Frontal cortex (tissue), 4 donors: ENCODE results near the gene FAAP20. TPM values are rescaled to one million over a fixed set of nuclear protein-coding genes. Genes with fewer than 3 reads are reported as not detected.

Source experiments
- DNase-seq, 2 donors: peaks; one replicate each; pipeline ENCODE4 v3.0.0; 2012; ENCODE audit warnings: low spot score in 2 of 2
- FAIRE-seq: peaks from 2 replicates; lab custom pipeline; 2012; peaks lifted over from hg19 to GRCh38; lab: Jason Lieb, UNC
- total RNA-seq: library from RNA; depleted of rRNA; stranded (reverse); fragments of >200 nt; gene quantifications from one replicate; pipeline ENCODE4 v1.2.3, GENCODE V29; 2014
- donor health status: control.
- donor health status: control.
- donor health status: control.

The FAAP20 gene
- total RNA-seq, 1 donor from 2014 or later: 19.2 TPM

DNA sequence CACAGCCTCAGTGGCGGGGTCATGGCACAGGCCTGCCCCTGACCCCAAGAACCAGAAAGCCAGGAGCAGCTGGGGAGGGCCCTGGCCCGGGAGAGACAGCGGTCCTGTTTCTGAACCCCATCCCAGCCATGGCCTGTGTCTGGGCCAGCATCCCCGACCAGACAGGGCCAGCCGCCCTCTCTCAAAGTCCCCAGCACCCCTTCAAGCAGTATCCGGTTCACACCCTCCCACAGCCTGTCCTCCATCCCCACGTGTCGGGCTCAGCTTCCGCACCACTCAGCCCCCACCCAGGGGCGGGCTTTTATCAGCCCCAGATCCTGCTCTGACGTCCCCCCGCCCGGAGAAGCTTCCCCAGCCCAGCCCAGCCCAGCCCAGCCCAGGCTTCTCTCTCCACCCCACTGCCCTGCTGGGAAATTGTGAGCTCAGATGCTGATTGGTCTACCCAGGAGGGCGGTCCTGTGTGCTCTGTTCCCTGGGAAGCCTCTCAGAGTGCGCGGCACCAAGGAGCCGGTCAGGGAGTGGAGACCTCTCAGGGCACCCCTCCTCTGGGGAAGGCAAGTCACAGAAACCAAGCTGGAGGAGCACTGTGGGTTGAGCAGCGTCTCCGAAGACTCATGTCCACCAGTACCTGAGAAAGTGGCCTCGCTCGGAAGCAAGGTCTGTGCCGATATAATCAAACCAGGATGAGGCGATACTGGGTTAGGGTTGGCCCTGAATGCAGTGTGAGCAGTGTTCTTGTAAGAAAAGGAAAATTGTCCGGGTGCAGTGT lies 4.7 kb upstream of the FAAP20 start:
- DNase-seq (peak; percentile 74 to 89), FAIRE-seq (no peak)

GRCh38 chr1:2198571-2198970 lies 4.0 kb upstream of the FAAP20 start:
- FAIRE-seq (no peak), DNase-seq (no peak)

DNA sequence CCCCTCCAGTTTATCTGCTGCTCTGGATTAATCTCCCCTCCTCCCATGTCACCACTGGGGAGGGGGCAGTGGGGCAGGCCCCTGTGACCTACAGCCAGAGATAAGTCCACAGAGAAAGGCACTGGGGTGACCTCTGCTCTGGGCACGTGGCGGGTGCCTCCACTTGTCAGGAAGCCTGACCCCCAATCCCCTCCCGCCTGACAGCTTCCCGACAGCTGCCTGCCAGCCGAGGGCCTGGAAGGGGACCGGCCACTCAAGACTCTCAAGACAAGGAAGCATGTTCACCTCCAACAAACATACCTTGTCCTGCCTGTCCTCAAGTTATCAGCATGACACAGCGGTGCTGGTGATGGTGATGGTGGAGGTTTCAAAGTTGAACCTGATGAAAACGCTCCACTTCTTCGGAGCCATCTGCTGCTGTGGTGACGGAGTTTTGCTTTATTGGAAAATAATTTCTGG lies 3.2 kb upstream of the FAAP20 start:
- no peak for FAIRE-seq
- DNase-seq: no peak

DNA sequence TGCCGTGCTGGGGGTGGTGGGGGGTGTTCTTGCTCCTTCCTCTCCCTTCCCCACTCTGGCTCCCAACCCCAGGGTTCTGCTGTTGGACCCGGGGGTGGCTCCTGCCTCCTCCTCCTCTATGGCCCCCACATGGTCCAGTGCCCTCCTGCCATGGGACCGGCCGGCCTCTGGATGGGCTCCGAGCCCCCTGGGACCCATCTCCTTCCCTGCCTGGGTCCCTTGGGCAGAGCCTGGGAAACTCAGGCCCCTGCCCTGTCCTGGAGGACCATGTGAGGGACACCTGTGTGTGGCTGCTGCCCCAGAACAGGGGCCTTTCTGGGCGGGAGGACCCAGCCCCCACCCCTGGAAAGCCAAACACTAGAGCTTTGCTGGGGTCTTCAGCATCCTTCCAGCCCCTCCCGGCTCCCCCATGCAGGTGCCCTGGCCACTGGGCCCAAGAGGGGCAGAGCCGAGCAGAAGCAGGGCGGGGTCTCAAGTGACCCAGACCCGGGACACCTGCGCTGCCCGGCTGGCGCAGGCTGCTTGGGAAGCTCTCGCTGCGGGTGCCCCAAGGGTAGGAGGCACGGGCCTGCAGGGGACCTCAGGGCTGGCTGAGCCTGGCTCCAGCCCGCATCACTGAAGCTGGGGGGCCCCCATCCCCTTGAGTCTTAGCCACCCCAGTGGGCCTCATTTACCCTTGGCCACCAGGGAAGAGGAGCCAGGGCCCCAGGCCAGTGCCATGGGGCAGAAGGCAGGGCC lies 2.5 kb upstream of the FAAP20 start:
- FAIRE-seq (no peak), DNase-seq (no peak)

DNA sequence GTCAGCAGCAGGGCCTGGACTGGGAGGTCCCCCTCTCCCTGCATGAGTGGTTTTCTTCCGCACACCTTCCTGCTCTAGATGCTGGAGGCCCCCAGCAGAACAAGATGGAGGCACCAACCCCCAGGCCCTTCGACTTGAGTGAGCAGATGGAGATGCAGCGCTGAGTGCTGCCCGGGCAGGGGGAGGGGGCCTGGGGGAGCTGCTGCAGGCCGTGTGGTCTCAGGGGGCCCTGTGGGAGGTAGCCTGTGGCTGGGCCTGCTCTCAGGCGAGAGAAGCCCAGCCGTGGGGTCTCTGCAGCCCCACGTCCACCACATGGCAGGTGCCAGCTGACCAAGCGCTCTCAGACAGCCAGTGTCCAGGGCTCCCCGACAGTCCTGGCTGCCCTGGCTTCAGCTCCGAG lies 1.2 kb upstream of the FAAP20 start:
- no peak for DNase-seq
- FAIRE-seq: no peak

DNA sequence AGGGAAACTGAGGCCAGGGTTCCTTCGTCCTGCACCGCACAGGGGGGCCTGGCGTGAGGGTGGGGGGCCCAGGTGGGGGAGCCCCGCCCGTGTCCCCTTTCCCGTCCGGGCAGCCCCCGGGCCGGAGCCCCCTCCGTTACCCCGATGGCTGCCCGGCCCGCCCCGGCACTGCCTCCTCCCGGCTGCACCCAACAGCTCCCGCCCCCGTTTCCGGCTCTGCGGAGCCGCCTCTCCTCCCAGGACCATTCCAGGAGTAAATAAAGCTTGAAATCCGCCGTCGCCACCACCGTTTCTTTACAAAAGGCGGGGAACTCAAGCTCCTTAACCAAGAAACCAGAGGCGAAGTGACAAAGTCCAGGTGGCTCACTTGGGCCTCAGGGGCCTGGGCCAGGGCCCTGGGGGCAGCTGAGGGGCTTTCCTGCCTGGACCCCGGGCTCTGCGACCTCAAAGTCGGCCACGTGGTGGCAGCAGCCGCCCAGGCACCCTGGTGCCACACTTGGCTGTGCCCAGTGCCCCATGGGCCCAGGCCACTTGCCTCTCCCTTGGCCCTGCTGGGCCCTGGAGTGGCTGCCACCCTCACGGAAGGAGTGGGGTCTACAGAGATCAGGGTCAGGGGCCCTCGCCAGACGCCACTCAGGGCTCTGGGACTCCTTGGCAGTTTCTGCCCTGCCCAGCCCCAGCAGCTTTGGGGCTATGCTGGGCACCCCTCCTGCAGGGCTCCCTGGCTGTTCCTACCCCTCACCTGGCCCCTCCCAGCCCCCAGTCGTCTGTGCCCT lies 514 bp upstream of the FAAP20 start:
- DNase-seq: peak; percentile 88 to 89
- FAIRE-seq: no peak

DNA sequence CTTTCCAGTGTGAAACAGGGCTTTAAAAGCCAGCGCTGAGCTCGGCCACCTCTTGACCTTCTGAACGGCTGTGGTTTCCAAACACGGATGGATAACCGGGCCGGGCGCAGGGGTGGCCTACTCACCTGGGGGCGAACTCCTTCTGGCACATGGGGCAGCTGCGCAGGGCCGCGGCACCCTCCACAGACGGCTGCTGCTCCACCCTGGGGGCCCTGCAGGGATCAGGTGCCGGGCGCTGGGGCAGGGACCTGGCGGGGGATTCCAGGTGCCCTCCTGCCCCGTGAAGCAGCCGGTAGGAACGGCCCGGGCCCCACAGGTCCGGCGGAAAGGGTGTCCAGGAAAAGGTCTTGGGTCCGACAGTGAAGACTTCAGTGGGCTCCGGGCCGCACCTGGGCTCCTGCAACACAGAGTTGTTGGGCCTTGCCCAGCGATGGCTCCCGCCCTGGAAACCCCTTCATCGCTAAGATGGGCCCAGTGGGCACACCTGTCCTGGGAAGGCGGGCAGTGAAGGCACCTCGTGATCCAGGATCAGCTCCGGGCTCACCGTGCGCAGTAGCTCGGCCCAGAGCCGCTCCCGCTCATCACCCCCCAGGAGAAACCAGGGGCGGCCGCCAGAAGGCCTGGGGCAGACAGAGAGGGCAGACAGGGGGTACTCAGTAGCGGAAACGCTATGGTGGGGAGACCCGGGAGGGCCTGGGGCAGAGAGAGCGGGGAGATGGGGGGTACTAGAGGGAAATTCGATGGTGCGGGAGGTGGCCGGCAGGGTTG lies 874 bp downstream of the FAAP20 start:
- DNase-seq: peak in 1 of 2 donors; percentile 19
- no peak for FAIRE-seq

DNA sequence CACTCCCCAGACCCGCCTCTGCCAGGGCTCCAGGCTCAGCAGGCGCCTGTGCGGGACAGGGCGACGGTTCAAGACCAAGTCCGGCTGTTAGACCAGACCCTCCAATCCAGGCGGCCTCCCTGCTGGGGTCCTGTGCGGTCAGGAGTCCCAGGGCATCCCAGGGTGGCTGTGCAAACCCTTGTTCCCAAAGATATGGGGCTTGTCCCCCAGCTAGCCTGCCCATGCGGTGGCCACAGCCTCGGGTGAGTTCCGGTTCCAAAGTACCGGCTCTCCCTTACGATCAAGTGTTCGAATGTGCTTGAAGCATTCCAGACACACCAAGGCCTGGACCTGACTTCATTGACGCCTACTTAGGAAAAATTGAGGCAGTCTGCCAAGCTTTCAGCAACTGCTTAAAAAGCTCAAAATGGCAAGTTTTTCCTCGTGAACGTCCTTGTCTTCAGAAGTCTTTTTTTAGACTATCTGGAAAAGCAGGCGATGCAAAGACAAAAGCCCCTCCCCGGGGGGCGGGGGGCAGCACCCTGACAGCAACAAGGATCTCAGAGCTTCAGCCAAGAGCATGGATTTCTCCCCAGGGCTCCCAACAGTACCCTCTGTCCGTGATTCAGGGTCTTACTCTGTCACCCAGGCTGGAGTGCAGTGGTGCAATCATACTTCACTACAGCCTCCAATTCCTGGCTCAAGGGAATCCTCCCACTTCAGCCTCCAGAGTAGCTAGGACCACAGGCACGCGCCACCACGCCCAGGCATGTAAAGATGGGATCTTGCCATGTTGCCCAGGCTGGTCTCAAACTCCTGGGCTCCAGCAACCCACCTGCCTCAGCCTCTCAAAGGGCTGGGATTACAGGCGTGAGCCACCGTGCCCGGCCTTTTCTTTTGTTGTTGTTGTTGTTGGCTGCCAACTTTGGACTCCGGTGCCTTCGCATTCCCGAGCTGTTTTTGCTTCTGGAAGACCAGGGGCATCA lies 2.3 kb downstream of the FAAP20 start:
- FAIRE-seq (no peak), DNase-seq (peak in 1 of 2 donors; percentile 33)

DNA sequence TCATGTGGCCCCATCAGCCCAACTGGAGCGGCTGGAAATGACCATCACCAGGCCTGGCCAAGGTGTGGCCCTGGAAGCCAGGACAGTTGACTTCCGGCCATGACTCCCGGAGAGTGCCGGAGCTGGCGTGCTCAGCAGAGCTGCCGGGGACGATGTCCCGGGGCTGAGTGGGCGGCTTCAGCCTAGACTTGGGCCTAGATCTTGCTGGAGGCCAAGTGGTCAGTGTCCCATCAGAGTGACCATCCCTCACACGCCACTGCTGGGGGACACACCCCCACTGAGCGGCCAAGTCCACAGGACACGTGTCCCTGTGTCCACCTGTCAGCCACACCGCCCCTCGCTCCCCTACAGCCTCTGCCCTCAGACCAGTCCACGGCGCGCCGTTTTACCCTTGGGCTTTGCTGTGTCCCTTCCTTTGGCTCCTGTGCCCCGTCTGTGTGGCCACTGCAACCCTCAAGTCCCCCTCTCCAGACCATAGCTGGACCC lies 4.0 kb downstream of the FAAP20 start:
- FAIRE-seq (no peak), DNase-seq (no peak)

DNA sequence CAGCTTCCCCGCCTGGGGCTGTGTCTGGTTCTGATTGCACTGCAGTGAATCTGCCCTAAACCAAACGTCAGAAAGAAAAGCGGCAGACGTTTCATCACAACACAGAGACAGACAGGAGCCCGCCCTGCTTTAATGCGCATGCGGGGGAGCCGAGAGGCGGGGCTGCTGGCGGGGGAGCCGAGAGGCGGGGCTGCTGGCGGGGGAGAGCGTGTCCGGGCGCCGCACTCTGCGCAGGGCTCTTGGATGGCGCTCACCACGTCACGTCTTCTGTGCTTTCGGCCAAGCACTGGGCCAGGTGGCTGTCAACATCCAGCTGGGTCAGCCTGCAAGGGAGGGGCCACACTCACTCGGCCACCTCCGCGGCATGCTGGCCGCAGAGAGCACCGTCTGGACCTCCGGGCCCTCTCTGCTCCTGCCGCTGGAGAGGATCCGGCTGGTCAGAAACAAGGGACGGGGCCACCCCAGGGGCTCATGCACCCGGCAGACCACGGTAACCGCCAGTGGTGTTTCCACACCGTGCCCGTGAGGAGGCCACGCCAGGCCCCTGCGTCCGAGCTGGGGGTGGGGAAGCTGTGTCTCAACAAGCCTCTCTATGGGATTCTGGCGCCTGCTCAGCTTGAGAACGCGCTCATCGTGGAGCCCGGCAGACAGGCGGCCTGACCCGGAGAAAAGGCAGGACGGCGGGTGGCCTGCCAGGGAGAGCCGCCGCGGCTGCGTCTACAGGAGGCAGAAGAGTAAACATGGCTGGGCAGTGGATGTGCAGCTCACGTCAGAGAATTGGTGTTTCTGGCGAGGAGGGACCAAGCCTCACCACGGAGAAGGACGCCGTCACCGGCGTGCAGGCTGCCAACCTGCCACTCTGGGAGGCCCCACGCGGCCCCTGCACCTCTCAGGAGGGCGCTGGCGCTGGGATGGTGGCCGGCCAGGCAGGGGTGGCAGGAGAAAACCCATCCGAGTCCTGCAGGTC lies 4.8 kb downstream of the FAAP20 start:
- FAIRE-seq (no peak), DNase-seq (peak; percentile 91 to 94)

DNA sequence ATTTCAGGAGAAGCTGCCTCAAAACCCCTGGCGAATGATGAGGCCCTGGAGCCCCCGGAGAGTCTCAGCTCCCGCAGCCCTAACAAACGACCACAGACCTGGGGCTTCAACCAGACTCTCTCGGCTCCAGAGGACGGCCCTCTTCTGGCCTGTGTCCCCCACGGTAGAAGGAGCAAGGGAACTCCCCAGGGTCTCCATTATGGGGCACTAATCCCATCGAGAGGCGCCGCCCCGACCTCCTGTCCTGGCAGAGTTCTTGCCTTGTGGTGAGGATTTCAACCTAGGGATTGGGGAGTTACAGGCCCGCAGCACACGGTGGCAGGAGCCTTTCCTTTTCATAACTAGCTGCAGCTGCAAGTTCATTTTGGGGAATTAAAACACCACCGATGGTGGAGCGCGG lies 6.2 kb downstream of the FAAP20 start:
- DNase-seq (no peak), FAIRE-seq (no peak)

GRCh38 chr1:2187619-2188018 lies 7.0 kb downstream of the FAAP20 start:
- DNase-seq (no peak), FAIRE-seq (no peak)

DNA sequence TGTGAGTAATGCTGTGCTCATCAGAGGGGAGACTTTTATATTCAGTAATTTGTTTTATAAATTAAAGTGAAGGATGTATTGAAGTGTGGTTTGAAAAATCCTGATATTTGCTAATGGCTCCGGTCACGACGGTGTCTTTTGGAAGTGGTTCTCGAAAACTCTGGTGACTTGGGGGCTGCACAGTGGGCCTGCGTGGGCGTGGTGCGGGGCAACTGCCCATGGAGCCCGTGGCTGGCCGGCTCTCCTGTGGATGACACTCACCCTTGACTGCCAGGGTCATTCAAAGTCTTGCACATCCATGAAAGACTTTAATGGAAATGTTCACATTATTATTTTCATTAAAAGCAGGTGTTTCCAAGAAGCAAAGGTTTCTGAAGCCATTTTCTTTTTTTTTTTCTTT lies 7.7 kb downstream of the FAAP20 start:
- FAIRE-seq (no peak), DNase-seq (no peak)

- no peak for FAIRE-seq
Measured at GRCh38 chr1:2185880-2186855, 8.4 kb downstream of the FAAP20 start.

GRCh38 chr1:2184934-2185333 lies 9.6 kb downstream of the FAAP20 start:
- DNase-seq (no peak), FAIRE-seq (no peak)

More at GRCh38 chr1:2185880-2186855, 8.4 kb downstream of the FAAP20 start:
- no peak for DNase-seq

DNA sequence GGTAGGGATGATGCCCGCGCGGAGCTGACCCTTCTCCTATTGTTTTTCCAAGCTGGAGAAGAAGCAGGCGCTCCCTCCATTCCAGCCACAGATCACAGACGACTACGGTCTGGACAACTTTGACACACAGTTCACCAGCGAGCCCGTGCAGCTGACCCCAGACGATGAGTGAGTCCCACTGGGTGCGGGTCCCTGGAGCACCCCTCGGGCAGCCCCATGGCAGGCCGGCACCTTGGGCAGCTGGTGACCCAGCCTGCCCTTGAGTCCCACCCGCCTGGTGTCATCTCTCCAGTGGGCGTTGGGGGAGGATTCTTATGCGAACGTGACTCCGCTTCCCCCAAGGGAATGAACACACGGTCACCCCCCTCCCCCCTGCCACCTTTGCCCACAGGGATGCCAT lies 10.0 kb downstream of the FAAP20 start:
- FAIRE-seq (no peak), DNase-seq (no peak)
